T-helper 2 cell treated with Interferon-gamma antibody and Interleukin-4, amounts not matched to agents 100 ng/mL and 5 ng/mL, for 36 hours (primary cell): ENCODE data around the gene RAX. TPM values are rescaled to one million over a fixed set of nuclear protein-coding genes. Genes with fewer than 3 reads are reported as not detected.

Experiments used
- intact Hi-C: fragments of 100-400 bp; cut with micrococcal nuclease; formaldehyde crosslinking; loops from one replicate; pipeline ENCODE4 v1.15.1; 2023
- total RNA-seq: library from RNA; stranded (reverse); gene quantifications from 2 replicates; pipeline ENCODE4 v1.2.3, GENCODE V29; 2022

The RAX gene
- total RNA-seq: not detected in 2 replicates

- intact Hi-C loops: no loop called here
These were observed at the start of gene RAX for GRCh38 chr18:59272891-59273758. Gene RAX (minus strand): TSS chr18:59273454. CDS start chr18:59273206, 248 bp downstream.

GRCh38 chr18:59318460-59319050 lies 45.3 kb upstream of the RAX start, which contains the start of gene CPLX4:
Gene CPLX4 (minus strand): TSS chr18:59318649. CDS start chr18:59318462, 187 bp downstream.
- intact Hi-C loops: no loop called here

- intact Hi-C loops: no loop called here
These were observed 38.4 kb upstream of the RAX start for GRCh38 chr18:59311631-59312030.

GRCh38 chr18:59308938-59309260 lies 35.6 kb upstream of the RAX start:
- intact Hi-C loops: loop anchor here (1.0 to 2.0 kb wide), 2 partner anchors 50 to 94 kb away; partner anchors contain the start of gene LMAN1

GRCh38 chr18:59308248-59308937 lies 35.1 kb upstream of the RAX start:
- intact Hi-C loops: loop anchor here (1.0 to 2.0 kb wide), 2 partner anchors 51 to 94 kb away; partner anchors contain the start of gene LMAN1

- intact Hi-C loops: no loop called here
These were observed 33.4 kb upstream of the RAX start for GRCh38 chr18:59306640-59307039.

GRCh38 chr18:59305295-59305694 lies 32.0 kb upstream of the RAX start:
- intact Hi-C loops: no loop called here

GRCh38 chr18:59303656-59304195 lies 30.5 kb upstream of the RAX start:
- intact Hi-C loops: no loop called here

GRCh38 chr18:59303006-59303405 lies 29.8 kb upstream of the RAX start:
- intact Hi-C loops: no loop called here

- intact Hi-C loops: no loop called here
These were observed 28.7 kb upstream of the RAX start for GRCh38 chr18:59301929-59302328.

GRCh38 chr18:59300676-59301285 lies 27.5 kb upstream of the RAX start:
- intact Hi-C loops: no loop called here

GRCh38 chr18:59298871-59299270 lies 25.6 kb upstream of the RAX start:
- intact Hi-C loops: no loop called here

- intact Hi-C loops: no loop called here
These were observed 20.1 kb upstream of the RAX start for GRCh38 chr18:59293317-59293716.

GRCh38 chr18:59286341-59286740 lies 13.1 kb upstream of the RAX start:
- intact Hi-C loops: no loop called here

- intact Hi-C loops: no loop called here
These were observed 9.1 kb upstream of the RAX start for GRCh38 chr18:59282341-59282740.

- intact Hi-C loops: no loop called here
These were observed 6.5 kb upstream of the RAX start for GRCh38 chr18:59279722-59280121.

GRCh38 chr18:59279193-59279592 lies 5.9 kb upstream of the RAX start:
- intact Hi-C loops: no loop called here

- intact Hi-C loops: no loop called here
These were observed 5.5 kb upstream of the RAX start for GRCh38 chr18:59278793-59279192.

GRCh38 chr18:59276047-59276446 lies 2.8 kb upstream of the RAX start:
- intact Hi-C loops: no loop called here

GRCh38 chr18:59275406-59275949 lies 2.2 kb upstream of the RAX start:
- intact Hi-C loops: no loop called here

GRCh38 chr18:59274533-59274928 lies 1.3 kb upstream of the RAX start:
- intact Hi-C loops: no loop called here
